ENCODE measurements around the gene FAM107B. TPM values are rescaled to one million over a fixed set of nuclear protein-coding genes. Genes with fewer than 3 reads are reported as not detected.

Gene FAM107B
- polyA plus RNA-seq, 3 donors, result 108 to 120 (median 112) TPM

- no peak for DNase-seq (ENCODE audit: low read depth in 3 of 3, low spot score in 2 of 3)
Measured at GRCh38 chr10:14543046-14543903, 231.4 kb downstream of the FAM107B start.

DNA sequence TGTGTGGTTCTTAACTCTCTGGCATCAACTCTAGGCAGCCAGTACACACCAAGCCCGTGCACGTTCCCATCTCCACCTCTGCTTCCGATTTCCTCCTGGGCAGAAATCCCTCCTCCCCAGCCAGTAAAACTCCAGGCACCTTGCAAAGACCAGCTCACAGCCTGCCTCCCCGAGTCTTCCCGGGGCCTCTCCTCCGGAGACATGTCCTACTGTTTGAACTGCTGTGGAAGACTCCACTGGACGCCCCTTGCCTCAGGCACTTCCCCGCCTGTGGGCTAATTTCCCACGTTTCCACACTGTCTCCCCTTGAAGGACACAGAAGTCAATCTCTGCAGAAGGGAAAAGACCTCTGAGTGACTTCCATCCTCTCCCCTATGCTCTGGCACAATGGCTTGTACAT is 233.3 kb downstream of the FAM107B start:
- no peak for DNase-seq (ENCODE audit: low read depth in 3 of 3, low spot score in 2 of 3)

DNA sequence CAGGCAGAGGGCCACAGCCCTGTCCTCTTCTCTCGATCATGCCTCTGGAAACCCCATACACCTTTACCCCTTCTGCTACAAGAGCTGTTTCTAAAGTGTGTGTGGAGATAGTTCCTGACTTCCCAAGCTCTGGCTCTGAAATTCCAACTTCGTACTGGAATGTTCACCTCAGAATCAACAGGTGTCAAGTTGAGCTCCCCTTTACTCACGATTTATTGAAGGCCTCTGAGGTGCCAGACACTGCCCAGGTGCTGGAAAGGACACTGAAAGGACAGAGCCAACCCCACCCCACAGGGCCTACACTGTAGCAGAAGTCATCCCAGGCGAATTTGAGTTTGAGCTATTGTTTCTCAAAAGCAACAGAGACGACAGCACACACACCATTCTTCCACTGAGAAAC is 234.1 kb downstream of the FAM107B start:
- DNase-seq (ENCODE audit: low read depth in 3 of 3, low spot score in 2 of 3), result no peak

GRCh38 chr10:14540062-14540461 is 234.6 kb downstream of the FAM107B start:
- DNase-seq (ENCODE audit: low read depth in 3 of 3, low spot score in 2 of 3), result no peak

GRCh38 chr10:14539176-14539575 is 235.5 kb downstream of the FAM107B start:
- DNase-seq (ENCODE audit: low read depth in 3 of 3, low spot score in 2 of 3), result no peak

GRCh38 chr10:14536241-14537213 is 238.2 kb downstream of the FAM107B start:
- DNase-seq (ENCODE audit: low read depth in 3 of 3, low spot score in 2 of 3), result no peak

DNA sequence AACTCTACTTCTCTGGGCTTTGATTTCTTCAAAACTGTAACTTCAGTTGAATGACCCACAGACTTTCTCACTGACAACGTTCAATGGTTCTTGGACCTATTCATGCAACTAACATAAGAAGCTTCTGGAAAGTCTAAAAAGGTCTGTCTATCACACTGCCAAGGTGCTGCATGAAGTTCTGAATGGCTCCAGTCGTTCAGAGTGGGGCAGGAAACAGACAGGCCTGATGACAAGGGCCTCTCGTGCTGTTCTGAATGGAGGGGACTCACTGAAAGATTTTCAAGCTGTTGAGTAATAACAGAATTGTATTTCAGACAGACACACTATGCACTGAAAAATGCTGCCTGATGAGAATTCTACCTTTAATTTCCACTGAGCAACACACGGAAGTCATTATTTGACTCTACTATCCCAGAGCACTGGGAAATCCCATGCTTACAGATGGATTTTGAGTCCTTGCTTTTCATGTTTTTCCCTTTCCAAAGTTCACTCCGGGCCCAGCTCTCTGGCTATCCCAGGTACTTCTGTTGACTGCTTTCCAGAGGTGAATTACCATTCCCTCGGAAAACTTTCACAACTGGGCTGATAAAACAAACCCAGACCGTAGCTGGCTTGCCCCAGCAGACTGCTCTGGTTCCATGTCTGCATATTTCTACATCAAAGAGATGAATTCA is 239.1 kb downstream of the FAM107B start:
- DNase-seq (ENCODE audit: low read depth in 3 of 3, low spot score in 2 of 3), result no peak

DNA sequence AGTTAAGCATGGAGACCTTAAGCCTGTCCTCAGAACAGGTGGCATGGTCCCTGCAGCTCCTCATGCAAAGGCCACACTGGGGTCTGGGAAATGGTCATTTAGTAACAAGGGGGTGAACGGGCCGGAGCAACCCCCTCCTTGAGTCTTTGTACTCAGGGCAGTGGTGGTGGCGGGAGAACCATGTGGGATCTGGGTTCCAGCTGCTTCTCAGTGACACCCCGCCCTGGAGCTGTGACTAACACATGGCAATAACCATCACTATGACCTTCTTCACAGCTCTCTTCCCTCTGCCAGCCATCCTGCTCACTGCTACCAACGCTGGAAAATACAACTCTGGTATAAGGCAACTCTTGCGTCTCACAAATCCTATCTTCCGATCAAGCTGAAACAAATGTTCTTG is 240.5 kb downstream of the FAM107B start:
- DNase-seq (ENCODE audit: low read depth in 3 of 3, low spot score in 2 of 3), result no peak

- no peak for DNase-seq (ENCODE audit: low read depth in 3 of 3, low spot score in 2 of 3)
Measured at GRCh38 chr10:14533295-14533694, 241.4 kb downstream of the FAM107B start.

- DNase-seq (ENCODE audit: low read depth in 3 of 3, low spot score in 2 of 3), result no peak
Measured at GRCh38 chr10:14532473-14533251, 242.0 kb downstream of the FAM107B start.

GRCh38 chr10:14531974-14532373 is 242.7 kb downstream of the FAM107B start:
- no peak for DNase-seq (ENCODE audit: low read depth in 3 of 3, low spot score in 2 of 3)

DNA sequence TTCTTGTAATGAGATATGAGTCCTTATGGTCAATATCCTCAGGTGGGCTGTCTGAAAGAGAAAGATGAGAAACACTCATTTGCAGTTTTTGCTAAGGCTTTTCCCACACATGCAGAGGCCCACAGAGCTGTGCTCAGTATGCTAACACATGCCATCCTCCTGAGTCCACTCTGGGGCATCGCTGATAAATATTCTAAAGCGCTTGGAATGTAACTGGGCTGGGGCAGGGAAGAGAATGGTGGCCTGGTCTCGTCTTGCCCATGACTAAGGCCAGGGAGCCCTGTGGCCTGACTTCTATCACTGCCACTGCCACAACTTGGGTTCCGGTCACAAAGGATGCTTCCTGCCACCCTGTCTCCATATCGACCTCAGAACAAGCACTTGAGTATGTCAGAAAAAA is 244.2 kb downstream of the FAM107B start:
- no peak for DNase-seq (ENCODE audit: low read depth in 3 of 3, low spot score in 2 of 3)

DNA sequence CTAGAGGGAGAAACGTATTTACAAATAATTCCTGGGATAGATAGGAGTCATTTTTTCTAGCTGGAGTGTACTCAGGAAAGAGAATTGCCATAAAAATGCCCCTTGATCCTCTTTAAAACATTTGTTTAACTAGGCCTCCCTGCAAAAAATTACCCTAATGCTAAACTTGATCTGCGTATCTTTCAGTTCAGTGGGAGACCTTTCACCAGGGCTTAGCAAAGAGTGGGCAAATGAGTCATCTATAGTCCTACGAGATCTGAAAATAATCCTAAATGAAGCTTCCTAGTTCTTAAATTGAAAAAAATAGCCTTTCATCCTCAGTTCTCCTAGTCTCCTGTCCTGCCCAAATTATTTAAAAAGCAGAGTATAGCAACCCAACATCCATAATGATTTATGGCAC is 245.3 kb downstream of the FAM107B start:
- DNase-seq (ENCODE audit: low read depth in 3 of 3, low spot score in 2 of 3), result no peak

- DNase-seq (ENCODE audit: low read depth in 3 of 3, low spot score in 2 of 3), result no peak
Measured at GRCh38 chr10:14528450-14528849, 246.2 kb downstream of the FAM107B start.

DNA sequence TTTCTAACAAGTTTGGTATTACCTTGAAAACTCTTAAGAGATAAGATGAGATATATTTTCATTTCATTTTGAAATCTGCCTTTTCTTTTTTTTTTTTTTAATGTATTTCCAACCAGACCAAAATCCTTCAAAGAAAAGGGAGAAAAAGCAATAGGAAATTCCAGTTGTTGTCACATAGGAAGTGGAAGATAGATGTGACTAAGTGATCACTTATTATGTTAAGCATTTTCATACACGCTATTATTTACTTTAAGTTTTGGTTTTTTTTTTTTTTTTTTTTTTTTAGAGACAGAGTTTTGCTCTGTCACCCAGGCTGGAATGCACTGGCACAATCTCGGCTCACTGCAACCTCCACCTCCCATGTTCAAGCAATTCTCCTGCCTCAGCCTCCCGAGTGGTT is 246.8 kb downstream of the FAM107B start:
- DNase-seq (ENCODE audit: low read depth in 3 of 3, low spot score in 2 of 3), result no peak

DNA sequence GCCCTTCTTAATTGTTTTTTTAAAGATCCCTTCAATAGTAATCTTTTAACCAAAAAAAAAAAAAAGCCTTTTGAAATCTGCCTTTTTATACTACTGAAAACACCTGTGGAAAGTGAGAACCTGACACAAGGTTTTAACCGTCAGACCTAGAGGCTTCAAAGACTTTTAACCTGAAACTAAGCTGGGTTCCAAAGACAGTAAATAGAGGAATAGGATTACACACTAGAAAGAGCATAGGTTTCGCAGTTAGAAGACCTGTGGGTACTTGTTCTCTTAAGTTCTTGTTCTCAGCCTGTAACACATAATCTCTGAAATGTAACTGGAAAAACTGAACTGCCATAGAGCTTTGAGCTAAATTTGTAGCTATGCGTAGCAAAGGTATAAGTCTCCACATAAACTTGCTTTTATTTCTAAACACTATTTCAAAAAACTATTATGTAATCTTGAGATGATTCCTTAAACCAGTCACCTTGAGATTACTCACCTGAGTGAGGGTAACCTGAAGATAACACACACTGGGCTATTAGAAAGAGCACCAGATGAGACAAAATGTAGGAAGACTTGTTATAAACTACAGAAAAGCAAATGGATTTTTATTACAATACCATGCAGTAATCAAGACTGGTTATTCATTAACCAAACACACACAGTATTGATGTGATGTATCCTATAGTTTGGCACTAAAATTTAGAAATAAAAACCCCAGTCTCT is 247.4 kb downstream of the FAM107B start:
- no peak for DNase-seq (ENCODE audit: low read depth in 3 of 3, low spot score in 2 of 3)

GRCh38 chr10:14526326-14526725 is 248.4 kb downstream of the FAM107B start:
- DNase-seq (ENCODE audit: low read depth in 3 of 3, low spot score in 2 of 3), result no peak

- no peak for DNase-seq (ENCODE audit: low read depth in 3 of 3, low spot score in 2 of 3)
Measured at GRCh38 chr10:14524691-14525324, 249.9 kb downstream of the FAM107B start.

- no peak for DNase-seq (ENCODE audit: low read depth in 3 of 3, low spot score in 2 of 3)
Measured at GRCh38 chr10:14523286-14523685, 251.4 kb downstream of the FAM107B start.

Data from right renal cortex interstitium (tissue), 3 donors.